Motor neuron (in vitro differentiated cells): ENCODE results near the gene ASB16. TPM values are rescaled to one million over a fixed set of nuclear protein-coding genes. Genes with fewer than 3 reads are reported as not detected.
A peak's percentile ranks its signal among the peaks of the same experiment; 100 is the strongest.
"Not testable (repeated sequence)": the region's sequence is repeated elsewhere in the genome, so short reads cannot be mapped to it uniquely, and the experiment has no call there.

Source experiments
- ATAC-seq, 8 experiments: fragments of 200-7000 bp; cut with Tn5 transposase; replicated peaks in 6 of 8; 2 replicates each; pipeline ENCODE4 v1.8.0; 2021; ENCODE audit warnings: mild to moderate bottlenecking in 8 of 8, moderate library complexity in 8 of 8
- H3K27ac ChIP-seq, 2 donors: fragments of 250-450 bp; sonication (Bioruptor Pico); 2 replicates each; pipeline ENCODE4 v1.9.0; 2021; ENCODE audit warnings: antibody characterized with exemption in 2 of 2, mild to moderate bottlenecking in 2 of 2, moderate library complexity in 1 of 2
- H3K4me1 ChIP-seq, 2 donors: fragments of 250-450 bp; sonication (Bioruptor Pico); replicated peaks in 1 of 2; 2 replicates each; pipeline ENCODE4 v1.6.1; 2021; ENCODE audit warnings: antibody characterized with exemption in 2 of 2, mild to moderate bottlenecking in 2 of 2, moderate library complexity in 1 of 2
- H3K4me3 ChIP-seq, 5 donors: fragments of 250-450 bp; sonication (Bioruptor Pico); 2 replicates each; pipeline ENCODE4 v1.9.0; 2021; ENCODE audit warnings: antibody characterized with exemption in 5 of 5, mild to moderate bottlenecking in 5 of 5, moderate library complexity in 4 of 5
- WGBS, 10 experiments: fragments of 450-650 bp; shearing (Covaris generic); methylation state at CpG; one replicate each; pipeline ENCODE4 v1.0.0; 2022; 5-methylcytosine and 5-hydroxymethylcytosine counted together
- in situ Hi-C, 9 experiments: fragments of 400-800 bp; cut with MboI; loops; one replicate each; pipeline ENCODE4 v1.15.0; 2021; ENCODE audit warnings: low sequenced_read_pairs in 9 of 9, low pct_unique_long_range_greater_than_20kb in 2 of 9; ENCODE audit not compliant: unreplicated experiment in 9 of 9
- total RNA-seq, 8 experiments: library from RNA; unstranded; fragments of 300-600 nt; gene quantifications; 2 replicates each; pipeline versions ENCODE4 v1.2.3 to v1.2.4, GENCODE V29; 2022

The ASB16 gene
- total RNA-seq, 8 experiments from 2014 or later, result 0.60 to 3.4 (median 1.5) TPM

GRCh38 chr17:44133918-44134476 lies 36.5 kb upstream of the ASB16 start:
- 80% methylated on average over 1 to 2 of the region's 4 CpGs; no CpG with 5 or more reads in 8 of the 10 experiments for WGBS, 10 experiments
- Histone ChIP-seq H3K27ac (no peak overlapping the region), H3K4me3 (no peak overlapping the region), H3K4me1 (peaks cover 13% of the 10 kb centered on the region in 2 donors)
- in situ Hi-C loops, result no loop called here
- no peak for ATAC-seq

- H3K4me1 ChIP-seq, result peaks cover 13% of the 10 kb centered on the region in 2 donors
- in situ Hi-C loops, result no loop called here
- WGBS, 10 experiments, result 80 to 100% (median 87%) methylated on average over 3 to 8 of the region's 9 CpGs; no CpG with 5 or more reads in 3 of the 10 experiments
- H3K4me3 ChIP-seq, result no peak overlapping the region
- H3K27ac ChIP-seq, result no peak overlapping the region
- no peak for ATAC-seq
Observed at GRCh38 chr17:44134752-44135568, 35.5 kb upstream of the ASB16 start.

DNA sequence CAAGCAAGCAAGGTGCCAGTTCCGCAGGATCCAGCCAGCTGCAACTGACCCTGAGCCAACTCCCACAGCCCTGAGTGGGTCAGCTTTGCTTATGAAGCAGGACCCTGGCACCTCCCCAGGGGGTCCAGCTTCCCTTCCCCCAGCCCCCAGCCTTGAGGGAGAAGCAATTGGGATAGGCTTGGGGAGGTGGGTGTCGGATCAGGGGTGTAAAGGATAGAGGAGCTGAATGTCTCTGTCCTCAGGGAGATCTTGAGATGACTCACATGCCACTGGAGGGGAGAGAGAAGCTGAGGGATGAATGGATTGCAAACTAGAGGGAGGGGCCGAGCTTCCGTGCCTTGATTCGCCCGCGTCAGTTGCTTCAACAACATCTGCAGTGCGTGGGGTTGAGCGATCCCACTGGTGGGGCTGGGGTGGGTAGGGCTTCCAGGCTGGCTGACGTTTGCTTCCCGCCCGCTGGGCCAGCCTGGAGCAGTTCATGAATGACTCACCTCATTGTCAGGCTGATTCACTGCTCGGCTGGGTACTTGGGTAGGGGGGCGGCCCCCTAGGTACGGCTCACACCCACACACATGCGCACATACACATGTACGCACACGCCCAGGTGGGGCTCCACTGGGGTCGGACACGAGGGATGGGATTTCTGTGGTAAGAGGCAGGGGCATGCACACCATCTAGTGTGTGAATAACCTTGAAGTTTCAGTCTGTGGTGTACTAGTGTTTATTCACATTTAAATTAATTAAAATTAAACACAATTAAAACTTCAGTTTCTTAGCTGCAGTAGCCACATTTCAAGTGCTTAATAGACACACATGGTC lies 32.4 kb upstream of the ASB16 start:
- ATAC-seq, result peak; percentile 85 to 94 (median 92)
- 0 to 9% (median 0%) methylated on average over 2 to 13 of the region's 20 CpGs; no CpG with 5 or more reads in 5 of the 10 experiments for WGBS, 10 experiments
- peak overlapping the region in 4 of 5 donors; percentile 1 to 18 (median 8) for H3K4me3 ChIP-seq
- in situ Hi-C loops, result no loop called here
- H3K4me1 ChIP-seq, result peaks cover 13 to 19% of the 10 kb centered on the region in 2 donors
- H3K27ac ChIP-seq, result peak overlapping the region; percentile 84 to 87

- H3K4me1 ChIP-seq, ATAC-seq, H3K4me3 ChIP-seq, H3K27ac ChIP-seq, in situ Hi-C loops: not testable (repeated sequence)
- WGBS, 10 experiments, result 89 to 100% (median 100%) methylated on average over 1 to 8 of the region's 8 CpGs; no CpG with 5 or more reads in 3 of the 10 experiments
Observed at GRCh38 chr17:44143921-44144320, 26.6 kb upstream of the ASB16 start.

DNA sequence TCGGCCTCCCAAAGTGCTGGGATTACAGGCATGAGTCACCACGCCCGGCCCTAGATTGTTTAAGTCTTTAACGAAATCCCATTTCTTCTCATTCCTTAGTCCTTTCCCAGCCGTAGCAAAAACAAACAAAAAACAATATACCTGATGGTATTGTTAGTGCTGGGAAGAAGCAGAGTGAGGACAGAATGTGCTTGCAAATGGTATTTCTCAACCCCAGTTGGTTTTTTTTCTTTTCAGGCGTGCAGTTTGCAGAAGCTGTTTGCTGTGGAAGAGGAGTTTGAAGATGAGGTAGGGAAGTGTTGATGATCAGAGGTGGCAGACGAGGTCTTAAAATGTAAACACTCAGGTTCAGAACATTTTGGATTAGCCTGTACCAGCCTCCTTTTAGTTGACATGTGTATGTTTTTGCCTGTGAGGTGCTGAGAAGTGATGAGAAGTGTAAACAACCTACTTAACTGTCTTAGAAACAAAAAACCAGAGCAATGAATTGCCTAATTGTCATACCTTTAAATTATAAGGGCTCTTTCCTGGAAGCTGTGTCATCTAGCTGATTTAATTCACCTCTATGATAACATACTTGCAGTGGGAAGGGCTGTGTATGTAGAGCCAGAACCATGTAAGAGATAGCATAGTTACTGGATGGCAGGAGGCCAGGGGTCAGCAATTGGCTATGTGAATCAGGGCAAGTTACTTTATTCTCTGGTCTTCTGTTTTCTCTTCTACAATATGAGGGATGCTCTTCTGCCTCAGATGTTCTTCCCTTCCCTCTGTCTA lies 25.4 kb upstream of the ASB16 start:
- 73 to 100% (median 95%) methylated on average over 1 to 6 of the region's 7 CpGs; no CpG with 5 or more reads in 1 of the 10 experiments for WGBS, 10 experiments
- H3K4me1 ChIP-seq, result peaks cover 0 to 6% of the 10 kb centered on the region in 2 donors
- no peak for ATAC-seq
- H3K4me3 ChIP-seq, result no peak overlapping the region
- in situ Hi-C loops, result no loop called here
- no peak overlapping the region for H3K27ac ChIP-seq

GRCh38 chr17:44146375-44147346 lies 23.8 kb upstream of the ASB16 start:
- no peak for ATAC-seq
- Histone ChIP-seq H3K27ac (no peak overlapping the region), H3K4me3 (no peak overlapping the region), H3K4me1 (peaks cover 0 to 3% of the 10 kb centered on the region in 2 donors)
- WGBS, 10 experiments, result 14 to 100% (median 50%) methylated on average over 1 to 2 of the region's 2 CpGs; no CpG with 5 or more reads in 3 of the 10 experiments
- in situ Hi-C loops, result no loop called here

DNA sequence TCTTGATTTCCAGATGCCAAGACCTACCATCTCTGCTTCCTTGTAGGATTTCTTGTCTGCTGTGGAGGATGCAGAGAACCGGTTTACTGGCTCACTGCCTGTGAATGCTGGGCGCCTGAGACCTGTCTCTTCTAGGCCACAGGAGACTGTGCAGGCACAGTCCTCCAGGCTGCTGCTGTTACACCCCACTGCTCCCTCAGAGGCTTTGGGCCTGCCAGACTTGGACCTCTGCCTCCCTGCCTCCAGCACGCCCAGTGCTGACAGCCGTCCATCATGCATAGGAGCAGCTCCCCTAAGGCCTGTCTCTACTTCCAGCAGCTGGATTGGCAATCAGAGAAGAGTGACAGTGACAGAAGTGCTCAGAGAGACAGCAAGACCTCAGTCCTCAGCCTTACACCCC lies 22.7 kb upstream of the ASB16 start:
- H3K4me1 ChIP-seq, result no peaks in the 10 kb centered on the region
- no peak overlapping the region for H3K27ac ChIP-seq
- H3K4me3 ChIP-seq, result no peak overlapping the region
- in situ Hi-C loops, result no loop called here
- WGBS, 10 experiments, result 83 to 100% methylated on average over 1 of the region's 4 CpGs; no CpG with 5 or more reads in 8 of the 10 experiments
- ATAC-seq, result peak in 1 of 8 experiments; percentile 18

GRCh38 chr17:44149066-44149465 lies 21.4 kb upstream of the ASB16 start:
- WGBS, 10 experiments, result 92 to 100% (median 97%) methylated on average over 1 to 2 of the region's 3 CpGs; no CpG with 5 or more reads in 6 of the 10 experiments
- in situ Hi-C loops, H3K4me3 ChIP-seq, ATAC-seq, H3K27ac ChIP-seq, H3K4me1 ChIP-seq: not testable (repeated sequence)

- 83 to 100% (median 96%) methylated on average over 1 to 4 of the region's 4 CpGs; no CpG with 5 or more reads in 2 of the 10 experiments for WGBS, 10 experiments
Observed at GRCh38 chr17:44149750-44150329, 20.7 kb upstream of the ASB16 start.

DNA sequence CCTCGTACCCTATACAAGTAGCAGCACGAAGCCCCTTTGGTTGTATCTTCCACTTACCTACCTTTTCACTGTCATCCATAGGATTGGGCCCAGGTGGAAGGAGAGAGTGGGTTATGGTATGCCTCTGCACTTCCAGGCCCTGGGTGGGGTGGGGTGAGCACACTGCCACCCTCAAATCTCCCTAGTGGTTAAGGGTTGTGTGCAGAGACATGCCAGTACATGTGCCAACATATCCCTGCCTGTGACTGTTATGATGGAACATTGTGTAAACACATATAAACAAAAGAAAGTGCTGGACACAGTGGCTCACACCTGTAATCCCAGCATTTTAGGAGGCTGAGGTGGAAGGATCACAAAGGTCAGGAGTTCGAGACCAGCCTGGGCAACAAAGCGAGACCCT lies 17.6 kb upstream of the ASB16 start:
- H3K4me3 ChIP-seq, result no peak overlapping the region
- ATAC-seq, result no peak
- H3K27ac ChIP-seq, result no peak overlapping the region
- H3K4me1 ChIP-seq, result no peaks in the 10 kb centered on the region
- 93 to 100% (median 100%) methylated on average over 1 to 4 of the region's 4 CpGs; no CpG with 5 or more reads in 4 of the 10 experiments for WGBS, 10 experiments
- in situ Hi-C loops, result no loop called here

More at GRCh38 chr17:44149750-44150329, 20.7 kb upstream of the ASB16 start:
- H3K4me3 ChIP-seq, result no peak overlapping the region
- H3K27ac ChIP-seq, result no peak overlapping the region
- in situ Hi-C loops, result no loop called here
- no peak for ATAC-seq
- H3K4me1 ChIP-seq, result no peaks in the 10 kb centered on the region

GRCh38 chr17:44155488-44155887 lies 15.0 kb upstream of the ASB16 start:
- in situ Hi-C loops, result no loop called here
- Histone ChIP-seq H3K4me1 (no peaks in the 10 kb centered on the region), H3K27ac (no peak overlapping the region), H3K4me3 (no peak overlapping the region)
- WGBS, 10 experiments, result 100% methylated on average over 1 to 2 of the region's 2 CpGs; no CpG with 5 or more reads in 5 of the 10 experiments
- ATAC-seq, result no peak
